ENCODE measurements around the gene SLC25A1. TPM values are rescaled to one million over a fixed set of nuclear protein-coding genes. Genes with fewer than 3 reads are reported as not detected.

The SLC25A1 gene
- total RNA-seq, 1 experiment from 2014 or later: 151 TPM

- Histone ChIP-seq H3K14ac (ENCODE audit: insufficient read depth, low read length) (no peak overlapping the region), H2AFZ (ENCODE audit: low read length) (no peak overlapping the region), H4K20me1 (ENCODE audit: control insufficient read depth, insufficient read depth, insufficient read length) (no peaks in the 10 kb centered on the region), H3K79me1 (ENCODE audit: insufficient read depth, low read depth, low read length, poor library complexity, severe bottlenecking) (no peaks in the 10 kb centered on the region), H3K23ac (ENCODE audit: insufficient read length, low read depth, low read length) (no peak overlapping the region), H2BK120ac (ENCODE audit: low read depth, low read length, poor library complexity, severe bottlenecking) (no peak overlapping the region), H2BK20ac (ENCODE audit: low read depth, low read length, poor library complexity, severe bottlenecking) (no peak overlapping the region), H3K4ac (ENCODE audit: low read depth, low read length) (no peak overlapping the region), H3K9ac (ENCODE audit: extremely low read depth, insufficient read length, low read length) (no peak overlapping the region), H4K5ac (ENCODE audit: insufficient read length, low read depth, low read length) (no peak overlapping the region), H3K27me3 (ENCODE audit: insufficient read depth, low read length) (no peaks in the 10 kb centered on the region), H4K91ac (ENCODE audit: insufficient read length, low read depth, low read length) (no peak overlapping the region), H3K56ac (ENCODE audit: insufficient read length, low read depth, low read length) (no peak overlapping the region), H3K4me2 (ENCODE audit: insufficient read depth, insufficient read length, low read length) (no peak overlapping the region), H3T11ph (ENCODE audit: low read length) (no peak overlapping the region), H3K9me3 (ENCODE audit: control insufficient read depth, low read depth, low read length) (no peaks in the 10 kb centered on the region), H2BK15ac (ENCODE audit: low read depth, low read length) (no peak overlapping the region), H2BK5ac (ENCODE audit: insufficient read length, low read length) (no peak overlapping the region), H3K4me1 (ENCODE audit: insufficient read depth, low read length) (no peaks in the 10 kb centered on the region), H3K79me2 (ENCODE audit: insufficient read depth, low read length) (peaks cover 2% of the 10 kb centered on the region; the same call in 1 of the 2 replicates), H4K8ac (replicated peaks; ENCODE audit: insufficient read length, low read depth, low read length) (no peak overlapping the region), H2AK5ac (ENCODE audit: insufficient read length, low read length) (no peak overlapping the region), H3K18ac (ENCODE audit: insufficient read length, low read depth, low read length) (no peak overlapping the region), H3K27ac (ENCODE audit: insufficient read length, low read depth, low read length) (no peak overlapping the region), H2BK12ac (ENCODE audit: insufficient read length, low read depth, low read length) (no peak overlapping the region), H3K23me2 (ENCODE audit: insufficient read length, low read depth, low read length, poor library complexity, severe bottlenecking) (peaks cover 3% of the 10 kb centered on the region)
- H3K27ac Mint-ChIP-seq: no peak overlapping the region
- DNase-seq: no peak
- no peaks in the 10 kb centered on the region for H3K9me3 Mint-ChIP-seq
- H3K27me3 Mint-ChIP-seq (ENCODE audit: low read depth): no peaks in the 10 kb centered on the region
- no CpG with 5 or more reads among the region's 9 CpGs for WGBS (ENCODE audit: extremely low coverage, insufficient read length, low lambda C conversion rate)
- peaks cover 29 to 73% (median 66%) of the 10 kb centered on the region in 3 experiments for H3K36me3 Mint-ChIP-seq (ENCODE audit: insufficient read depth in 1 of 3, low read depth in 3 of 3)
- no peak for TF ChIP-seq CTCF (conservative IDR thresholded peaks at IDR 0.05)
- H3K4me1 Mint-ChIP-seq: peaks cover 3 to 5% of the 10 kb centered on the region in 2 experiments
- no peak overlapping the region for H3K4me3 Mint-ChIP-seq
Observed at GRCh38 chr22:19139001-19139356, 39.6 kb downstream of the SLC25A1 start.

Data from H9 (cell line).